HG03135 (cell line): Measurements from ENCODE around the gene SLCO2B1.

Experiments
- ATAC-seq: cut with Tn5 transposase; IDR thresholded peaks from one replicate; pipeline ENCODE4 v1.9.1; 2021; ENCODE audit warnings: mild to moderate bottlenecking, moderate library complexity; ENCODE audit not compliant: unreplicated experiment

SLCO2B1 gene

GRCh38 chr11:75191330-75191717 lies 40.4 kb downstream of the SLCO2B1 start:
- no peak for ATAC-seq

- ATAC-seq = no peak
These were observed 42.4 kb downstream of the SLCO2B1 start for GRCh38 chr11:75193271-75193670.

DNA sequence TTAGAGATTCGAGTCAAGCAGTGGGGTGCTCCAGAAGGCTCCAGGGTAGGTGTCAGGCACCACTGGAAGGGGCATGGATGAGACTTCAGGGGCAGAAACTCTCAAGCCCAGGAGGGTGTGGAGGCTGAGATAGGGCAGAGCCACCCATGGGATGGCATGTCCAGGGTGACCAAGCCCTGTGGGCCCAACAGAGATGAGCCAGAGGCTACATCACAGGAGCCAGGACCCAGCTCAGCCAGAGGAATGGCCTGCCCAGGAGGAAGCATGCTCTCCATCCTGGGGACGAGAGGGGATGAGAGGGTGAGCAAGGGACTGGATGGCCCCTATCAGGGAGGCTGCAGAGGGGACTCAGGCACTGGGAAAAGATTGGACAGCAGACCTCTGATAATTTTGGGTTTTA lies 42.8 kb downstream of the SLCO2B1 start:
- no peak for ATAC-seq

DNA sequence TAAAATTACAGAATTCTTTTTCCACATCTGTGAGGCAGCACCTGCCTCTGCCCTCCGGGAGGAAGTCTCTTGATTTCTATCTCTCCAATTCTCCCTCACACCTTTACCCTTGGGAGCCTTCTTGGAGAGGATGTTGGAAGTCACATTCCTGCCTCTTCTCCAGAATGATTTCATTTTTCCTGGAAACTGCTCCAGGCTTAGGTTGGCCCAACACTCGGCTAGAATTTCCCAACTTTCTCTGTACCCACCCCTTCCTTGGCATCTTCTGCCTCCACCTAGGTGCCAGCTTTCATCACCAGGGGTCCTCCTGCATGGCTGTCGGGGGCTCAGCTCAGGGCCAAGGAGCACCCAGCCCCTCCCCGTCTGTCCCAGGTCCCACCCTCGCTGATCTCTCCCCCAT lies 43.2 kb downstream of the SLCO2B1 start:
- ATAC-seq = no peak

- ATAC-seq = no peak
These were observed 44.5 kb downstream of the SLCO2B1 start for GRCh38 chr11:75195167-75195962.

GRCh38 chr11:75196426-75196825 lies 45.5 kb downstream of the SLCO2B1 start:
- ATAC-seq = no peak

GRCh38 chr11:75197512-75198277 lies 46.8 kb downstream of the SLCO2B1 start:
- no peak for ATAC-seq

GRCh38 chr11:75198278-75198973 lies 47.5 kb downstream of the SLCO2B1 start:
- ATAC-seq = no peak

GRCh38 chr11:75199412-75199955 lies 48.6 kb downstream of the SLCO2B1 start:
- no peak for ATAC-seq

- no peak for ATAC-seq
These were observed 49.1 kb downstream of the SLCO2B1 start for GRCh38 chr11:75200051-75200450.

GRCh38 chr11:75200531-75200930 lies 49.6 kb downstream of the SLCO2B1 start:
- no peak for ATAC-seq

- ATAC-seq = no peak
These were observed 50.9 kb downstream of the SLCO2B1 start for GRCh38 chr11:75201771-75202170.

DNA sequence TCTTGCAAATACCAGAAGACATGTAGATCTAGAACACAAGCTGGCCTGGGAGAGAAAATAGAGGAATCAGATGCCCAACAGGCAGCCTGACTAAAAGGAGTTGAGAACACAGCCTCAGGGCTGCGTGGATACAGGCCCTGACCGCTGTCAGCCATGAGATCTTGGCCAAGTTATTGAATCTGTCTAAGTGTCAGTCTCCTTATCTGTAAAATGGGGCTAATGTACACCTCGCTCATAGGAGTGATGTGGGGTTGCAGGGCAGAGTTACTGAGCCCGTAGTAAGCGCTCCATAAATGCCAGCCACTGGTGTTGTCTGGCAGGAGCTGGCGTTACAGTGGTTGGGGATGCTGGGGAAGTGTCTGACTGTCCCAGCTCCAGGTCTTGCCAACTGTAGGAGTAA lies 51.3 kb downstream of the SLCO2B1 start:
- no peak for ATAC-seq

- ATAC-seq = no peak
These were observed 52.2 kb downstream of the SLCO2B1 start for GRCh38 chr11:75203138-75203537.

DNA sequence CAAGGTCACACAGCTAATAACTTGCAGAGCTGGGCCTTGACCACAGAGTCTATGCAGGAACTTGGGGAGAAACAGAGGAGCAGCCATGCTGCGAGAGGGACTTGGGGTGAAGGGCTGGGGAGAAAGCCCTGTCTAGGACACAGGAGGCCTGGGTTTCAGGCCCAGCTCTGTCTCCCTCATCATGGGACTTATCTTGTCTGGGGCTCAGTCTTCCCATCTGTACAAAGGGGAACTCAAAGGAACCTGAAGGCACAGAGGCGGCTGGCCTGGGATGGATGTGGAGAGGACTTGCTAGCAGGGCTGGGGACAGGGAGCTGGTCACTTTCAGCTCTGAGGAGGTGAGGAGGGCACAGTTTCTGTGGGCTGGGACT lies 52.7 kb downstream of the SLCO2B1 start:
- ATAC-seq = no peak

DNA sequence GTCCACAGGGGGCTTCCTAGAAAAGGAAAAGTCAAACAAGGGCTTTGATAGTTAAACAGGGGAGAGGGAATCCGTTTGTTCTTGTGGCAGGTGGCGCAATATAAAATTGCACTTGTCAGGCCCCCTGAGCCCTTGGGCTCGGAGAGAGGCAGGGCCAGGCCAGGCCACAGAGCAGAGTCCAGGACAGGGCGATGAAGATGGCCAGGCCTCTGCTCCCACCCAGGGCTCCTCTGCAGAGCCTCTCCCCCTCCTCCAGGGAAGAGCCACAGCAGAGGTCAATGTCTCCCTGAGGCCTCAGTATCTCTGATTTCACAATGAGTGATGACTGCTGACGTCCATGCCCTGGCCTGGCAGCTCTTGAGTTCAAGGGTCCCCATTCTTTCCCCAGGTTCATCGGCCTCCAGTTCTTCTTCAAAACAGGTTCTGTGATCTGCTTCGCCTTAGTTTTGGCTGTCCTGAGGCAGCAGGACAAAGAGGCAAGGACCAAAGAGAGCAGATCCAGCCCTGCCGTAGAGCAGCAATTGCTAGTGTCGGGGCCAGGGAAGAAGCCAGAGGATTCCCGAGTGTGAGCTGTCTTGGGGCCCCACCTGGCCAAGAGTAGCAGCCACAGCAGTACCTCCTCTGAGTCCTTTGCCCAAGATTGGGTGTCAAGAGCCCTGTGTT lies 53.2 kb downstream of the SLCO2B1 start:
- no peak for ATAC-seq

DNA sequence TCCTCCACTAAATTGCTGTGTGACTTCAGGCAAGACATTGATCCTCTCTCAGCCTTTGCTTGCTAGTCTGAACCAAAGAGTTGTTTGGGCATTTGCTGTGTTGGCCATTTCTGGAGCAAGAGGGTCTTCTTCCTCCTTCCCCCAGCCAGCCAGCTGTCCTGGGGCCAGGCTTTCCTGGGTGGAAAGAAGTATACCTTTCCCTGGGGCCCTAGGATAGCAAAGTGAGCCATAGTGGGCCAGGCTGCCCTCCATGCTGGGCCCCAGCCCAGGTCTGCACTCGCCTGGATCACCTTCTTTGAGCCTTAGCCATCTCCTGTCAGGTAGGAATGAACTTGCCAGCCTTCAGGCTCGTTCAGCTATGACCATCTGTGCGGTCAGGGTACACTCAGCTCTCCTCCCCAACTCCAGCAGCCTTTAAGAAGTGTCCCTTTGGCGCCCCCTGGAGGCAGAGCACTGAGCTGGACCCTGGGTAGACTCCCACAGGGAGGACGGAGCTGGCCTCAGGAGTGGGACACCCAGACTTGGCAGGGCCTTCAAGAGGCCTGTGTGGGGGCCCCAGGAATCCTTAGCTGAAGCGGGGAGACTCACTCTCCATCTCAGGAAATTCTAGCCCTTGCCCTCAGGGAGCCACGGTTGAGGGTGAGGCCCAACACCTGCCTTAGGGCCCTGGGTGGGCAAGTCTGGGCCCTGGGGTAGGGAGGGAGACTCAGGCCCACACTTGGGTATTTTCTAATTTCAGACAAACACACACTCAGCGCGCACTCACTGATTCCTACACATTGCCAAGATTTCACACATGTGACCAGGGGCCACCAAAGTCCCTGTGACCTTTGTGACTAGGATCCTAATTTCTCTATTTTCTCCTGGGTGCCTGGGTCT lies 54.0 kb downstream of the SLCO2B1 start:
- ATAC-seq = peak; percentile 79

- ATAC-seq = no peak
These were observed 54.7 kb downstream of the SLCO2B1 start for GRCh38 chr11:75205564-75206020.

DNA sequence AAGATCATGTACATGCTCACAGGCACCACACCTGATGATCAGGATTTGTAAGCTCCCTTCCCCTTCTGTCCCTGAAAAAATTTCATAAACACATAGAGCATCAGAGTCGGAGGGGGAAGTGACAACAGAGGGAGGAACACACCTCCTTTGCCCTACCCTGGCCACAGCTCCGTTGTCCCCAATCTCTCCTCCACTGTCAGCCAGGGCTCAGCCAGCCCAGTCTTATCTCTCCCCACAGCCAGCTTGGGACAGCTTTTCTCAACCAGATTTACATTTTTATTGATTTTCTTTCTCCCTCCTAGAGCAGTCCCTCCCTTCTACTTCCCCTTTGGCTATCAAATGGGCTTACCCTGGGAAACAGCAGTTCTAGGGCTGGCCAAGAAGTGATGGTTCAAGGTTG lies 57.5 kb downstream of the SLCO2B1 start:
- no peak for ATAC-seq

DNA sequence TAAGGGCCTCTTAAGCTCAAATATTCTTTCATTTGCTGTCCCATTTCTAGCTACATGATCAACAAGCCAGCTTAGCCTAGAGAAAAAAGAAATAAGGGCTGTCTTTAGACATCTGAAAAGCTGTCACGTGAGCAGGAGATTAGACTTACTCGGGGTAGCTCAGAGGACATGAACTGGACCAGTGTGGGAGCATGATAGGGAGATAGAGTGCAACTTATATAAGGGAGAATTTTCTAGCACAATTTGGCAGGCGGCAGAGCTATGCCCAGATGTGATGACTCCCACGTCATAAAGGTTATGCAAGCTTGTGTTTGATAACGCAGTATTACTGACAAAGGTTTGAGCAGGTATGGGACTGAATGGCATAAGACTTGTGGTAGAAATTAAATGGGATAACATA lies 61.5 kb downstream of the SLCO2B1 start:
- no peak for ATAC-seq
